ENCODE results near the gene ZIC4. TPM values are rescaled to one million over a fixed set of nuclear protein-coding genes. Genes with fewer than 3 reads are reported as not detected.

Gene ZIC4
- total RNA-seq, 2 experiments from 2014 or later = not detected

GRCh38 chr3:147351301-147351700 is 55.0 kb downstream of the ZIC4 start:
- POLR2A ChIA-PET = no interaction called here
- H3K27ac Mint-ChIP-seq = no peak overlapping the region
- no peaks in the 10 kb centered on the region for H3K4me1 Mint-ChIP-seq
- no peak for DNase-seq
- peaks cover 32% of the 10 kb centered on the region for H3K27me3 Mint-ChIP-seq
- peaks cover 2% of the 10 kb centered on the region for H3K36me3 Mint-ChIP-seq (ENCODE audit: low read depth)
- no peak overlapping the region for H3K4me3 Mint-ChIP-seq
- no peaks in the 10 kb centered on the region for H3K9me3 Mint-ChIP-seq
- CTCF ChIA-PET = interaction anchor here (0.5 kb wide), 1 partner anchor 549 kb away, joined by 3 read pairs; no protein-coding TSS in a partner anchor

- Mint-ChIP-seq H3K36me3 (ENCODE audit: low read depth) (no peaks in the 10 kb centered on the region), H3K9me3 (no peaks in the 10 kb centered on the region), H3K4me1 (no peaks in the 10 kb centered on the region), H3K27ac (no peak overlapping the region), H3K4me3 (no peak overlapping the region), H3K27me3 (peaks cover 11% of the 10 kb centered on the region)
- POLR2A ChIA-PET = no interaction called here
- CTCF ChIA-PET = interaction anchor here (0.6 kb wide), 1 partner anchor 68 kb away, joined by 3 read pairs; no protein-coding TSS in a partner anchor
- no peak for DNase-seq
Observed at GRCh38 chr3:147348976-147349375, 57.4 kb downstream of the ZIC4 start.

GRCh38 chr3:147343926-147344325 is 62.4 kb downstream of the ZIC4 start:
- ChIA-PET CTCF (no interaction called here), POLR2A (no interaction called here)
- no peak overlapping the region for H3K4me3 Mint-ChIP-seq
- no peaks in the 10 kb centered on the region for H3K4me1 Mint-ChIP-seq
- no peaks in the 10 kb centered on the region for H3K27me3 Mint-ChIP-seq
- no peaks in the 10 kb centered on the region for H3K9me3 Mint-ChIP-seq
- H3K27ac Mint-ChIP-seq = no peak overlapping the region
- H3K36me3 Mint-ChIP-seq (ENCODE audit: low read depth) = no peaks in the 10 kb centered on the region
- DNase-seq = no peak

GRCh38 chr3:147341727-147342126 is 64.6 kb downstream of the ZIC4 start:
- DNase-seq = no peak
- Mint-ChIP-seq H3K4me1 (no peaks in the 10 kb centered on the region), H3K36me3 (ENCODE audit: low read depth) (no peaks in the 10 kb centered on the region), H3K9me3 (no peaks in the 10 kb centered on the region), H3K27me3 (no peaks in the 10 kb centered on the region), H3K27ac (no peak overlapping the region), H3K4me3 (no peak overlapping the region)
- POLR2A ChIA-PET = no interaction called here
- CTCF ChIA-PET = no interaction called here

- DNase-seq = no peak
- ChIA-PET POLR2A (no interaction called here), CTCF (no interaction called here)
- no peaks in the 10 kb centered on the region for H3K27me3 Mint-ChIP-seq
- H3K4me3 Mint-ChIP-seq = no peak overlapping the region
- H3K27ac Mint-ChIP-seq = no peak overlapping the region
- no peaks in the 10 kb centered on the region for H3K9me3 Mint-ChIP-seq
- H3K4me1 Mint-ChIP-seq = no peaks in the 10 kb centered on the region
- no peaks in the 10 kb centered on the region for H3K36me3 Mint-ChIP-seq (ENCODE audit: low read depth)
Observed at GRCh38 chr3:147336543-147337278, 69.6 kb downstream of the ZIC4 start.

Other genes with a start within 250 kb of the ZIC4 start
- gene ZIC1, start 2.8 kb upstream of the ZIC4 start, total RNA-seq = not detected

Data from activated CD4-positive, alpha-beta T cell treated with anti-CD3 and anti-CD28 coated beads, Interleukin-2, amount 10 ng/mL, durations not matched to agents 7 days and 5 days (primary cell).